Nephron progenitor cell (in vitro differentiated cells): Measurements from ENCODE around the gene PRAMEF5.
"Not testable (repeated sequence)": the region's sequence is repeated elsewhere in the genome, so short reads cannot be mapped to it uniquely, and the experiment has no call there.

ENCODE experiments used
- DNase-seq: peaks from one replicate; pipeline ENCODE4 v3.0.0; 2021
- H3K27ac Mint-ChIP-seq: 2 replicates; pipeline ENCODE4 v1.8.0; 2021; ENCODE audit warnings: mild to moderate bottlenecking, moderate library complexity, mixed read lengths
- H3K27me3 Mint-ChIP-seq: 2 replicates; pipeline ENCODE4 v1.8.0; 2021; ENCODE audit warnings: mild to moderate bottlenecking, low read depth, mixed read lengths; ENCODE audit not compliant: poor library complexity
- H3K36me3 Mint-ChIP-seq: 2 replicates; pipeline ENCODE4 v1.8.0; 2021; ENCODE audit warnings: low read depth, mixed read lengths
- H3K4me1 Mint-ChIP-seq: 2 replicates; pipeline ENCODE4 v1.8.0; 2021; ENCODE audit warnings: mixed read lengths
- H3K4me3 Mint-ChIP-seq: 2 replicates; pipeline ENCODE4 v1.8.0; 2021; ENCODE audit warnings: mild to moderate bottlenecking, moderate library complexity, mixed read lengths
- H3K9me3 Mint-ChIP-seq: 2 replicates; pipeline ENCODE4 v1.8.0; 2021; ENCODE audit warnings: mild to moderate bottlenecking, moderate library complexity, mixed read lengths
- CTCF ChIP-seq: fragments of 200-600 bp; sonication (generic); IDR thresholded peaks from 2 replicates; pipeline ENCODE4 v1.5.0; 2021; ENCODE audit warnings: antibody characterized with exemption

The PRAMEF5 gene

GRCh38 chr1:13253898-13254297, at the start of gene PRAMEF5:
TSS of gene PRAMEF5 (plus strand) at chr1:13254198. CDS start at chr1:13259269, 5,071 bp downstream.
- H3K36me3 Mint-ChIP-seq, H3K4me1 Mint-ChIP-seq, H3K27me3 Mint-ChIP-seq, H3K27ac Mint-ChIP-seq, H3K9me3 Mint-ChIP-seq, DNase-seq, H3K4me3 Mint-ChIP-seq: not testable (repeated sequence)

- not testable (repeated sequence) for H3K4me1 Mint-ChIP-seq, DNase-seq, H3K4me3 Mint-ChIP-seq, H3K36me3 Mint-ChIP-seq, H3K27ac Mint-ChIP-seq, H3K27me3 Mint-ChIP-seq, H3K9me3 Mint-ChIP-seq
Observed at GRCh38 chr1:13208712-13209111, 45.3 kb upstream of the PRAMEF5 start.

GRCh38 chr1:13216619-13217018, 37.4 kb upstream of the PRAMEF5 start:
- H3K27ac Mint-ChIP-seq, H3K36me3 Mint-ChIP-seq, DNase-seq, H3K4me3 Mint-ChIP-seq, H3K9me3 Mint-ChIP-seq, H3K4me1 Mint-ChIP-seq, H3K27me3 Mint-ChIP-seq: not testable (repeated sequence)

GRCh38 chr1:13219203-13219602, 34.8 kb upstream of the PRAMEF5 start:
- DNase-seq, H3K4me1 Mint-ChIP-seq, H3K27me3 Mint-ChIP-seq, H3K9me3 Mint-ChIP-seq, H3K36me3 Mint-ChIP-seq, H3K27ac Mint-ChIP-seq, H3K4me3 Mint-ChIP-seq: not testable (repeated sequence)

DNA sequence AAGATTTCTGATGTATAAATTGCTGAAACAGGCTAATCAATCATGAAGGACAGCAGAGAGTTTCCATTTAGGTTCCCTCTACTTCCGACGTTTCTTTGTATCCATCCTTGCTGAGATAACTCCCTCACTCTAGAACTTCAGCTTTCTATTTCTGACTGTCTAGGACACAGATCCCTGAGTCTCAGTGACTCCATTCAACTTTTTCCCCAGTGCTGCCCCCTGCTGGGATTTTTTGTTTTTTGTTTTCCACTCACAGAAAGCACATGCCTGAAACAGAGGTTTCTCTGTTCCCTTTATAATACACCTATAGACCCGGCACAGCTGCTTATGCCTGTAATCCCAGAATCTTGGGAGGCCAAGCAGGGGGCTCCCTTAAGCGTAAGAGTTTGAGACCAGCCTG, 31.2 kb upstream of the PRAMEF5 start:
- H3K9me3 Mint-ChIP-seq, result peaks cover 29% of the 10 kb centered on the region
- H3K36me3 Mint-ChIP-seq, H3K4me3 Mint-ChIP-seq, H3K27ac Mint-ChIP-seq, H3K27me3 Mint-ChIP-seq, H3K4me1 Mint-ChIP-seq, DNase-seq: not testable (repeated sequence)

DNA sequence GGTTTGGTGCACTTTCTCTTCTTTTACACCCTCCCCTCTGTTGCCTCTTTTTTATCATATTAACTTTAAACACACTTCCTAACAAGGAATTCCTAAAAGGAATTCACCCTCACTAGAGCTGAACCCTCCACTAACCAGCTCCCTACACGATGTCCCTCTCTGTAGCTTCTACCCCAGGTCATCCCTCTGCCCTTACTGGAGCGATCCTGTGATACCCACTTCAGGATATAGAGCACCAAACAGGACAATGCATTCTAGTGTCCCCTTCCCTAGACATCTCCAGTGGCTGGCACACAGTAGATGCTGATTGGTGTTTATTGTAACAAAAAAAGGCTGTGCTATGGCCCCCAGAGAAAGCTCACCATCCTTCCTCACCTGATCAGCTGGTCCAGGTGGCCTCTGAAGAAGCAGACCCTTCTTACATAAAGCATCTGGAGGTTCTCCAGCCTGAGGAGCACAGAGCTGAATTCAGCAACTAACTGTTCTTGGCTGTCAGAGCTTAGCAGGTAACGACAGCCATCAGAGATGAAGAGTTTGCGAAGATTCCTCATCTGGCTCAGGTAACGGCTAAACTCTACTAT, 29.4 kb upstream of the PRAMEF5 start:
- no peak overlapping the region for H3K27ac Mint-ChIP-seq
- peaks cover 46% of the 10 kb centered on the region for H3K9me3 Mint-ChIP-seq
- no peaks in the 10 kb centered on the region for H3K4me1 Mint-ChIP-seq
- H3K36me3 Mint-ChIP-seq, result peaks cover 4% of the 10 kb centered on the region
- no peak overlapping the region for H3K4me3 Mint-ChIP-seq
- TF ChIP-seq CTCF, result no peak
- no peak for DNase-seq
- H3K27me3 Mint-ChIP-seq, result peaks cover 6% of the 10 kb centered on the region

DNA sequence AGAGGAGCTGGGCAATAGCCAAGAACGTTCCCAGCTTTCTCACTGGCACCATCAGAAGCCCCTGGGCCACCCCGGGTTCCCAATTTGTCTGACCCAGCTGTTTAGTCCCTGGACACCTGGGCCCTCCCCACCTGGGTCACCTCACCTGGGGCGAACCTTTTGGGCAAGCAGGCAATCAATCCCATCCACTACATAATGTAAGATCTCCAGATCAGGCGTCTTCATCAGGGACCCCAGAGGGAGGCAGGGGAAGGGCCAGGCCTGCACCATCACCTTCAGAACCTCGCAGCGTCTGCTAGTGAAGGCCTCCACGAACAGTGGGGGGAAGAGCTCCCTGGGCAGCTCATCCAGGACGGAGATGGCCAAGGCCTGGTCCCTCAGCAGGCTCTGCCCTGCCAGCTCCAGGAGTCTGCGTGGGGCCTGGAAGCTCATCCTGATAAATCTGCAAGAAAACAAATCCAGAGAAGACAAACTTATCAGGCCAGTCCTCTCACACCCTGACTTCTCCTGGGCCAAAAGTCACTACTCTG, 28.3 kb upstream of the PRAMEF5 start, which contains the start of gene PRAMEF18:
PRAMEF18 (minus strand) TSS at position 480 of the 530 bp plus-strand sequence; CDS start at position 432, 48 bp downstream.
- H3K4me3 Mint-ChIP-seq, H3K27me3 Mint-ChIP-seq, H3K36me3 Mint-ChIP-seq, H3K27ac Mint-ChIP-seq, H3K4me1 Mint-ChIP-seq, DNase-seq: not testable (repeated sequence)
- H3K9me3 Mint-ChIP-seq, result peaks cover 57% of the 10 kb centered on the region

DNA sequence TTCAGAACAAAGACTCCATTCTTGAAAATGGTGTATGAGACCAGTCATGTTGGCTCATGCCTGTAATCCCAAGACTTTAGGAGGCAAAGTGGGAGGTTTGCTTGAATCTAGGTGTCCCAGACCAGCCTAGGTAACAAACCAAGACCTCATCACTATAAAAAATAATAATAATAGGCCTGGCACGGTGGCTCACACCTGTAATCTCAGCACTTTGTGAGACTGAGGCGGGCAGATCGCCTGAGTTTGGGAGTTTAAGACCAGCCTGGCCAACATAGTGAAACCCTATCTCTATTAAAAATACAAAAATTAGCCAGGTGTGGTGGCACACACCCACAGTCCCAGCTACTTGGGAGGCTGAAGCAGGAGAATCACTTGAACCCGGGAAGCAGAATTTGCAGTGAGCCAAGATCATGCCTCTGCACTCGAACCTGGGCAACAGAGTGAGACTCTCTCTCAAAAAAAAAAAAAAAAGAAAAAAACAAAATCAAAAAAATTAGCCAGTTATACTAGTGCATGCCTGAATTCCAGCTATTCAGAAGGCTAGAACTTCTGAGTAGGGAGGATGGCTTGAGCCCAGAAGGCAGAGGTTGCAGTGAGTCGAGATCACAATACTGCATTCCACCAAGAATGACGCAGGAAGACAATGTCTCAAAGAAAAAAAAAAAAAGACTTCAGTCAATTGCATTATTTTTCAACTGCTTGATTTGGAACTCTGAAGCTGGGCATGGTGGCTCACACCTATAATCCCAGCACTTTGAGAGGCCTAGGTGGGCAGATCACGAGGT, 26.5 kb upstream of the PRAMEF5 start:
- H3K9me3 Mint-ChIP-seq, result peaks cover 71% of the 10 kb centered on the region
- DNase-seq, H3K4me3 Mint-ChIP-seq, H3K27me3 Mint-ChIP-seq, H3K36me3 Mint-ChIP-seq, H3K4me1 Mint-ChIP-seq, H3K27ac Mint-ChIP-seq: not testable (repeated sequence)

DNA sequence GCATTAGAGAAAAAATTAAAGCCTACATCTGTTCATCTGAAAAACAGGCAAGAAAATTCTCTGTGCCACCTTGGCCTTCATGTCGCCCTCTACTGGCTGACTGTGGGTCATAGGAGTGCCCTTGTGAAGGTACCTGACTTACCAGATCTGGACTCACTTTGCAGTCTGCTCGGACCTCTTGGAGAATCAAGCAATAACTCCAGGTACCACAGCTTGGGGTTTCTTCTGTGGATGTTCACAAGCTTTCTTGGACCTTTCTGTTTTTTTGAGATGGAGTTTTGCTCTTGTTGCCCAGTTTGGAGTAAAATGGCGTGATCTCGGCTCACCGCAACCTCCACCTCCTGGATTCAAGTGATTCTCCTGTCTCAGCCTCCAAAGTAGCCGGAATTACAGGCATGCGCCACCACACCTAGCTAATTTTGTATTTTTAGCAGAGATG, 25.6 kb upstream of the PRAMEF5 start:
- TF ChIP-seq CTCF, result no peak
- peaks cover 80% of the 10 kb centered on the region for H3K9me3 Mint-ChIP-seq
- no peak overlapping the region for H3K4me3 Mint-ChIP-seq
- H3K4me1 Mint-ChIP-seq, result no peaks in the 10 kb centered on the region
- H3K36me3 Mint-ChIP-seq, result peaks cover 4% of the 10 kb centered on the region
- H3K27me3 Mint-ChIP-seq, result peaks cover 6% of the 10 kb centered on the region
- H3K27ac Mint-ChIP-seq, result no peak overlapping the region
- DNase-seq, result no peak

DNA sequence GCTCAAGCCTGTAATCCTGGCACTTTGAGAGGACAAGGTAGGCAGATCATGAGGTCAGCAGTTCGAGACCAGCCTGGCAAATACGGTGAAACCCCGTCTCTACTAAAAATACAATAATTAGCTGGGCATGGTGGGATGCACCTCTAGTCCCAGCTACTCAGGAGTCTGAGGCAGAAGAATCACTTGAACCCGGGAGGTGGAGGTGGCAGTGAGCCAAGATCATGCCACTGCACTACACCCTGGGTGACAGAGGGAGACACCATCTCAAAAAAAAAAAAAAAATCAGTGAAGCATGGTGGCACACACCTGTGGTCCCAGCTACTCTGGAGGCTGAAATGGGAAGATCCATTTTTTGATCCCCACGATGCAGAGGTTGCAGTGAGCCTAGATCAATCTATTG, 23.9 kb upstream of the PRAMEF5 start:
- not testable (repeated sequence) for H3K36me3 Mint-ChIP-seq, H3K27me3 Mint-ChIP-seq, H3K4me3 Mint-ChIP-seq, DNase-seq, H3K4me1 Mint-ChIP-seq, H3K27ac Mint-ChIP-seq
- peaks cover 86% of the 10 kb centered on the region for H3K9me3 Mint-ChIP-seq

DNA sequence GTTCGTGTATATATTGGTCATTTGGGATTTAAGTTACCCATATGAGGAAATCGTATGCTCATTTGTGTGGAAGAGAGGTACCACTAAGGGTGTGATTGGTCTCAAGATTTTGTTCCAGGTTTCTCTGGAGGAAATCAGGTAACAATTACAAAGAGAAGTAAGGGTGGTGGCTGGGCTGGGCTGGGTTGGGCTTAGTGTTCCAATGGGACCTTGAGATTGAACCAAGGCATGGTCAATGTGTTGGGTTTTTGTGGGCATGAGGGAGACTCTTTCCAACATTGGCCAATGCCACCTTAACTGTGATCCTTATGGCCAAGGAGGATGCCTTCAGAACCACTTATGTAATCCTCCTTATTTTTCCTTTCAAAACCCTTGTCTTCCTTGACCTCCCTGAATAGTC, 23.4 kb upstream of the PRAMEF5 start:
- H3K27ac Mint-ChIP-seq, H3K36me3 Mint-ChIP-seq, DNase-seq, H3K4me3 Mint-ChIP-seq, H3K4me1 Mint-ChIP-seq, H3K27me3 Mint-ChIP-seq: not testable (repeated sequence)
- H3K9me3 Mint-ChIP-seq, result peaks cover 86% of the 10 kb centered on the region

- DNase-seq, H3K4me3 Mint-ChIP-seq, H3K4me1 Mint-ChIP-seq, H3K27ac Mint-ChIP-seq, H3K36me3 Mint-ChIP-seq, H3K27me3 Mint-ChIP-seq: not testable (repeated sequence)
- peaks cover 86% of the 10 kb centered on the region for H3K9me3 Mint-ChIP-seq
Observed at GRCh38 chr1:13231061-13231750, 22.8 kb upstream of the PRAMEF5 start.
